NCI-H1105 treated with DMSO at 0.1 percent for 48 hours (cell line): ENCODE data around the gene MOCOS.
"Not testable (repeated sequence)": the region's sequence is repeated elsewhere in the genome, so short reads cannot be mapped to it uniquely, and the experiment has no call there.

ENCODE experiments used
- DNase-seq: peaks from one replicate; lab custom pipeline; 2025; lab: John Stamatoyannopoulos, UW

The MOCOS gene

DNA sequence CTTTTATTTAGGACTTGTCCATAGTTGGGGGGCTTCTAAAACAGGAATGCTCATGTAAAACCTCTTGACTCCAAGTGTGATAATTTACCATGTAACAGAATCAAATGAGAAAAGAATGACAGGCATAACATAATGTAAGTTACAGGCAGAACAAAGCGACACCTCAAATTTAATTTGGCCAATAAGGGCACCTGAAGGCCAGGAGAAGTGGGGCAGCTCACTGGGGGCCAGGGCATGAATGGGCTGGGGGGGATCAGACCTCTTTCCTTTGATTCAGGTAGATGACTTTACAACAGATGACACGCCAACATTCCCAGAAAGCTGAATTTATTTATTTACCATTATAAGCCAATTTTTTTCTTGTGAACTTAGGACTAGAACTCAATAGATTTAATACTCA lies 14.5 kb downstream of the MOCOS start:
- no peak for DNase-seq

DNA sequence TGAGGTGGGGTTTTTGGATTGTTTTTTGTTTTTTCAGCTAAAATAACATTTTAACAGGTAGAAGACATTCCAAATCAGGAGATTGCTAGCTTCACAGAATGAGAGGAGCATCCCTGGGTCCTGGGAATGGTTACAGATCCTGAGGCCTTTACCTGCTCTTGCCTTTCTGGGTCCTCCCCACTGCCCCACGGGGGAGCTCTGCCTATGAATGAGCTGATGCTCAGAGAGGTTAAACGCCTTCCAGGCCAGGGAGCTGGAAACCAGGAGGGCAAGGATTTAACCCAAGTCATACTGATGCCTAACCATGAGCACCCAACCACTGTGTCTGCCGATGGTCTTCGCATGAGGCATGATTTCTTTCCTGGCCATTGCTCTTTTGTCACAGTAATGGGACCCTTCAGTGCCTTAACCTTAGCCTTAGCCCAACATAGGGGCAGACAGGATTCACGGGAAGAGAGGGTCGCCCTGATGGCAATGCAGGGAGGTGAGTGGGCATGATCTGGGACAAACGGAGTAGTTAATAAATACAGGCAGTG lies 16.1 kb downstream of the MOCOS start:
- DNase-seq: no peak

DNA sequence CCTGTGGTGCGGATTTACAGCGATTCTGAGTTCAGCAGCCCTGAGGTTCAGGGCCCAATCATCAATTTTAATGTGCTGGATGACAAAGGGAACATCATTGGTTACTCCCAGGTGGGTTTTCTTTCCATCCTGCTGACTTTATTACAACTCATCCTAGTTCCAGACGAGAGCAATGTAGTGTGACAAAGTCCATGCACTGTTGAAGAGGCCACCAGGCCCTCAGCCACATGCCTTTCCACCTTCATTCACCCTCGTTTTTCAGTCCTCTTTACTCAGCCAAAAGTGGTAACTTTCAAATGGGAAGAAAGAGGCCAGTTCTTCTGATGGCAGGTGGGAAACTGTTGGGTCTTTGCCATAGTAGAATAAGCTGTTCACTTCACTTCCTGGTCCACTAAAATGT lies 17.9 kb downstream of the MOCOS start:
- DNase-seq: no peak

DNA sequence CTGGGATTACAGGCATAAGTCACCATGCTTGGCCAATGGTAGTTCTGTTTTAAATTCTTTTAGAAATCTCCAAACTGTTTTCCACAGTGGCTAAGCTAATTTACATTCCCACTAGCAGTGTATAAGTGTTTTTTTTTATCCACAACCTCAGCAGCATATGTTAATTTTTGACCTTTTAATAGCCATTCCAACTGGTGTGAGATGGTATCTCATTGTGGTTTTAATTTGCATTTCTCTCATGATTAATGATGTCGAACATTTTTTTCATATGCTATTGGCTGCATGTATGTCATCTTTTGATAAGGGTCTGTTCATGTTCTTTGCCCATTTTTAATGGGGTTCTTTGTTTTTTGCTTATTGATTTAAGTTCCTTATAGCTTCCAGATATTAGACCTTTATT lies 20.0 kb downstream of the MOCOS start:
- DNase-seq: no peak

DNA sequence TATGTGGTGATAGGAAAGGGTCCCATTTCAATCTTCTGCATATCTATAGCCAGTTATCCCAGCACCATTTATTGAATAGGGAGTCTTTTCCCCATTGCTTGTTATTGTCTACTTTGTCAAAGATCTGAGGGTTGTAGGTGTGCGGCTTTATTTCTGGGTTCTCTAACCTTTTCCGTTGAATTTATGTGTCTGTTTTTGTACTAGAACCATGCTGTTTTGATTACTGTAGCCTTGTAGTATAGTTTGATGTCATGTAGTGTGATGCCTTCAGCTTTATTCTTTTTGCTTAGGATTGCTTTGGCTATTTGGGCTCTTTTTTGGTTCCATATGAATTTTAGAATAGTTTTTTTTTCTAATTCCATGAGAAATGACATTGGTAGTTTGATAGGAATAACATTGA lies 20.7 kb downstream of the MOCOS start:
- not testable (repeated sequence) for DNase-seq

DNA sequence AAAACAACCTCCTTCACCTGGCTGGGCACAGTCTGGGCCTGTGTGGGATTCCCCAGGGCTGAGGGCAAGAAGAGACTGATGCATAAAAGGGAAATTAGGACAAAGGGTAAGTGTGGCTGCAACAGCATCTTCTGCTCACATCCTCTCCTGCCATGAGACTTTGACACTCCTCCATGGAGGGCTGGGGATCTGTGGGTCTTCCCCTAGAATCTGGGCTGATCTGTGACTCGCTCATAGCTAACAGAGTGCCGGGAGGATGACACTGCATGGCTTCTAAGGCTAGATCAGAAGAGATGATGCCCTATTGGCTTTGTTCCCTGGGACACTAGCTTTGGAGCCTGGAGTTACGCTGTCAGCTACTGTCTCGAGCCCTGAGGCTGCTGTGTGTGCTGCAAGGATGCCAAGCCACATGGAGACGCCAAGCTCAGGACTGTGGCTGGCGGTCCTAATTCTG lies 24.3 kb downstream of the MOCOS start:
- DNase-seq: no peak

DNA sequence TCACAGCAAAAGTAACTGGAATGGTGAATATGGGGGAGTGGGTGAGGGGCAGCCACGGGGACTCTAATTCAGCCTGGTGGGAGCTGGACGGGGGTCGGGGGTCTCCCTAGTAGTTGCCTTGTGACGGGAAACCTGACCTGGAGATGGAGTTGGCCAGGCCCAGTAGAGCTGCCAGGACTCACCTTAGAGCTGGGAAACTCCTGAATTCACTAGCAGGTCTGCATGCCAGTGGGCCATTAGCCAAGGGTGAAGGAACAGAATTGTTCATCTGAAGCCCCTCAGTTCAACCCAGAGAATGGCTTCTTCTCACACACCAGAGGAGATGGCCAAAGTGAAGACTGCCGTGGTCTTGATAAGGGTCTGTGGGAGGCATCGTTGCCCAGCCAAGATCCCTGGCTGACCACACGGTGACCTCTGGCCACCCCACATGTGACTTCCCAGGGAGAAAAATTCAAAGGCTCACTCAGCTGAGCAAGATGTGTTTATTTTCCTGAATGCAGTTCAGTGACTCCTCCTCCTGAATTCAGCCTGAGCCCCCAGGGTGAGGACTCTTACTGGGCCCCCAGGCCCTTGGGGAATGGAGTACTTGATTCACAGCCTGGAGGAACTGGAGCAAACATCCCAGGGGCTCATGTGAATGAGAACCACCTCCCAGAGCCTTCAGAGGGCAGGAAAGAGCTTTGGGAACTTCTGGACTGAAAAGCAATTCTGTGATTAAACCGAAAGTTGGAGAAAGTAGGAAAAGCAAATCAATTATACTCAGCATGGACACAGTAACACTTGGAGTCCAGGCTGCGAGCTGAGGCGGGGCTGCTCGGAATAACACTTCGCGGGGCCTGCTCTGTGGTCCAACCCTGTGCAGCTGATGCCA lies 25.2 kb downstream of the MOCOS start:
- no peak for DNase-seq

DNA sequence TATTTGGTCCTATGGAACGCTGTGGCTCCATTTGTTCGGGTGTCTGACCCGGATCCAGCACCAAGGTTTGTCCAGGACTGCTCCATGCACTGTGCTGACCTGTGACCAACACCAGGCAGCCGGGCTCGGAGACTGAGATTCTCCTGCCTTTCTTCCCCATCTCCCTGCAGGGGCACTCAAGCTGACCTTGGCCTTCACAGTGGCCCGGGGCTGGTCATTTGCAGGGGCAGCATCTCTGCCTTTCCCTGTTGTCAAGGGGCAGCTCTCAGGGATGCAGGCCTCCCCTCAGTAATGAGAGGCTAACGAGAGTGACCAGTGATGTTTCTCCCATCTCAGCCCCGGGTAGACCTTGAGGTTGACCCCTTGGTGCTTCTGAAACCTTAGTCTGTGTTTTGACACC lies 27.5 kb downstream of the MOCOS start:
- DNase-seq: no peak

DNA sequence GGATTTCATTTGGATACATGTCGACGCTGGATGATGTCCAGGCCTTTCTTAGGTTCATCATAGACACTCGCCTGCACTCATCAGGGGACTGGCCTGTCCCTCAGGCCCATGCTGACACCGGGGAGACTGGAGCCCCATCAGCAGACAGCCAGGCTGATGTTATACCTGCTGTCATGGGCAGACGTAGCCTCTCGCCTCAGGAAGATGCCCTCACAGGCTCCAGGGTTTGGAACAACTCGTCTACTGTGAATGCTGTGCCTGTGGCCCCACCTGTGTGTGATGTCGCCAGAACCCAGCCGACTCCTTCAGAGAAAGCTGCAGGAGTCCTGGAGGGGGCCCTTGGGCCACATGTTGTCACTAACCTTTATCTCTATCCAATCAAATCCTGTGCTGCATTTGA lies 28.3 kb downstream of the MOCOS start:
- no peak for DNase-seq

DNA sequence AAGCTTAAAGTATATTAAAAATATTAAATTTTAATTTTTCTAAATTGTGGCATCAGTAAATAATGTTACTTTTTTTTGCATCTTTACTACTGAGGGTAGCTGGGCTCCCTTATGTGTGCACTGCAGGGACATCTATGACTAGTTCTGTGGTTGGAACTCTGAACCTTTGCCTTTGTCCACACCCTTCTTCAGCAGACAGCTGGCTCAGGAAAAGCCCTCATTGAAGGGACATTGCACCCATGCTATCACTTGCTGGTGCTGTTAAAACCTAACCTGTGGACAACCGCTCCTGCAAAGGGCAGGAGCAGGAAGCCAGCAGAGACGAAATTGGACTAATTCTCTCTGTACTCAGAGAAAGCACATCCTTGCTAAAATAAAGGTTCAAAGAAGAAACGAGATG lies 30.1 kb downstream of the MOCOS start:
- DNase-seq: no peak

DNA sequence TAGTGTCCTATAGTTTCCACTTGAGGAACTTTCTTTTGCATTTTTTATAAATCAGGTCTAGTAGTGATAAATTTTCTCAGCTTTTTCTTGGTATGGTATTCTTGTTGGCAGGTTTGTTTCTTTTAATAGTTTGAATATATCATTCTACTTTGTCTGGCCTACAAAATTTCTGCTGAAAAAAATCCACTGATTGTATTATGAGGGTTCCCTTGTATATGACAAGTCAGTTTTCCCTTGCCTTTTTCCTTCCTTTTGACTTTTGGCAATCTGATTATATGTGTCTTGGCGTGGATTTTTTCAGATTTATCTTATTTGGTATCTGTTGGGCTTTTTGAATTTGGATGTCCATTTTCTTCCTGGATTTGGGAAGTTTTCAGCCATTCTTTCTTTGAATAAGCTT lies 41.9 kb downstream of the MOCOS start:
- no peak for DNase-seq

DNA sequence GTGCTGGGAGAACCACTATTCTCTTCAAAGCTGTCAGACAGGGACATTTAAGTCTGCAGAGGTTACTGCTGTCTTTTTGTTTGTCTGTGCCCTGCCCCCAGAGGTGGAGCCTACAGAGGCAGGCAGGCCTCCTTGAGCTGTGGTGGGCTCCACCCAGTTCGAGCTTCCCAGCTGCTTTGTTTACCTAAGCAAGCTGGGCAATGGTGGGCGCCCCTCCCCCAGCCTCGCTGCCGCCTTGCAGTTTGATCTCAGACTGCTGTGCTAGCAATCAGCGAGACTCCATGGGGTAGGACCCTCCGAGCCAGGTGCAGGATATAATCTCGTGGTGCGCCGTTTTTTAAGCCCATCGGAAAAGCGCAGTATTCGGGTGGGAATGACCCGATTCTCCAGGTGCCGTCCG lies 53.2 kb downstream of the MOCOS start:
- DNase-seq: not testable (repeated sequence)

DNA sequence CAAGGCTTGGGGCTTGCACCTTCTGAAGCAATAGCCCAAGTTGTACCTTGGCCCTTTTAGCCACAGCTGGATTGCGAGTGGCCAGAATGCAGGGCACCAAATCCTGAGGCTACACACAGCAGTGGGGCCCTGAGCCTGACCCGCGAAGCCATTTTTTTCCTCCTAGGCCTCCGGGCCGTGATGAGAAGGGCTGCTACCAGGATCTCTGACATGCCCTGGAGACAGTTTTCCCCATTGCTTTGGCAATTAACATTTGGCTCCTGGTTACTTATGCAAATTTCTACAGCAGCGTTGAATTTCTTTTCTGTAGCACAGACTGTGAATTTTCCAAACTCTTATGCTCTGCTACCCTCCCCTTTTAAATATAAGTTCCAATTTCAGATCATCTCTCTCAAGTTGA lies 54.5 kb downstream of the MOCOS start:
- no peak for DNase-seq

DNA sequence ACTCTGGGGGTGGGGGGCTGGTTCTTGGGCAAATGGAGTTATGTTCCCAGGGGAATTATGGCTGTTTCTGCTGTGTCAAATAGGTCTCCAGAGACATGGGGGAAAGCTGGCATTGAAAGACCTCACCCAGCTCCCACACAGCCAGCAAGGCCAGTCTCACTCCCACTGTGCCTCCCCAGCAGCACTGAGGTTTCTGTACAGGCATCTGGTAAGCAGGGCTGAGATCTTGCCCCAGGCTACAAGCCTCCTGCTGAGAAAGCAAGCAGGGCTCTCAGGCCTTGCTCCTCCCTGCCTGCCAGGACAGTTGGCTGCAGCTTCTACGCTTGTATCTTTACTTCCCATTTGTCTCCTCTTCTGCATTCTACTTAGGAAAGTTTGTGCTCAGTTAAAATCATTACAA lies 59.7 kb downstream of the MOCOS start:
- no peak for DNase-seq

DNA sequence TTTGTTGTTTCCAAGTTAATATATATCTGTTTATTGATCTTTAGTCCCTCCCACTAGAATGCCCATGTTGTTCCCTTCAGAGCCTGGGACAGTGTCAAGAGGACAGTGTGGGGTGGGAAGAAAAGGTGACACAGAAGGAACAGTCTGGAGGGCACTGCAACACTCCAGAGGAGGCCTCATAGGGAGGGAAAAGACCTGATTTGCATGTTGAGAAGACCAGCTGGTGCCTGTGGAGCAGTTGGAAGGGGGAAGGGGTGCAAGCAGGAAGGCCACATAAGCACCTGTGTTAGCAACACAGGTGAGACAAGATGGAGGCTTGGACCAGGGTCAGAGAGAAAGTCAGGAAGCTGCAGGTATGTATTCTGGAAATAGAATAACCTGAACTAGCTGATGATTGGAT lies 62.1 kb downstream of the MOCOS start:
- DNase-seq: no peak

DNA sequence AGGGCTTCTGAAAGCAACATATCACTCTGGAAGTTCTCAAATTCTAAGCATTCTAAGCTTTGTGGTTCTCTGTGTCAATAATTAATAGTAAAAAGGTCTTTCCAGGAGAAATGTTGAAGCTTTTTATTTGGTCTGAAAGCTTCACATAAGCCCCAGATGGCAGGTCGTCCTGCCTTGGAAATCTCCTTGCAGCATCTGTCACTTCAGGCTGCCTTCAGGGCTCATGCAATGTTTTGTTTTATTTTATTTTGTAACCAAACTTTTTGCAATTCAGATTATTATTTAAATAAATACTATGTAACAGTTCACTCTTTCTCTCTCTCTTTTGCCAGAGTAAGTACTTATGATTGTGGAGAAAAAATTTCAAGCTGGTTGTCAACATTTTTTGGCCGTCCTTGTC lies 63.5 kb downstream of the MOCOS start:
- no peak for DNase-seq

DNA sequence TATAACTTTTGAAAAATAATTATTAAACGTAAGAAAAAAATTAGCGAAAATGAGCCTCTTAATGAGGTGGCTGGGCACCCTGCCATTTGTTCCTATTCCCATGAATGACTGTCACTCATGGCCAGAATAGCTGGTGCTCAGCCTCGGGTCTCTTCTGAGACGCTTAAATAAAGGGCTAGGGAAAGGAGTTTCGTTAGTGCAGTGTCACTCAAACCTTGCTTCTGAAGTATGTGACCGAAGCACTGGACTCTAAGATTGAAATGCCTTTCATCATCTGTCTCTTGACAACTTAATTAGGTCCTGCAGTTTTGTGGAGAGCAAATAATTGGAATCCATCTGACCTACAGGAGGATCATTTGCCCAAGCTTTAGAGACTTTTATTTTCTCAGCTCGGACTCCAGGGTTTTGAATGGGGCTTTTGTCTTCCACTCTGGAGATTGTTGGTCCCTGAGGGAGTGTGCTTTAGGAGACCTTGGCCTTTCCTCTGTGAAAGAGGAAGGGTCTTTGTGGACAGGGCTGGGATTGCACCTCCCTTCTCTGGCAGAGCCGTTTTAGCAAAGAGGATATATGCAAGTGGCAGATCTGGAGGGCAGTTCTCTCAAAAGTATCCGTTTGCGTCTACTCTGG lies 67.9 kb downstream of the MOCOS start:
- DNase-seq: no peak

DNA sequence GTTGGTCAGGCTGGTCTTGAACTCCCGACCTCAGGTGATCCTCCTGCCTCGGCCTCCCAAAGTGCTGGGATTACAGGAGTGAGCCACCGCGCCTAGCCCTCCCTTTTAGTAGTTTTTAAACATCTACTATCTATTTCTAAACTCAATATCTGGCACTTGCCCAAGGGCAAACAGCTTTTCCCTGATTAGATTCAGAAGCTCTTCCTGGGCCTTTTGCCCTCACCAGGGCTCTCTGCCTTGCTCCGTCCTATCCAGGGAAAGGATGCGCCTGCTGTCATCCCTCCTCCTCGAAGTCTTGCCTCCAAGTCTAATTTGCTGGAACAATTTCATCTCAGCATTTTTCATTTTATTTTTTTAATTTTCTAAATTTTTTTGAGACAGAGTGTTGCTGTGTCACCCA lies 68.8 kb downstream of the MOCOS start:
- DNase-seq: no peak

DNA sequence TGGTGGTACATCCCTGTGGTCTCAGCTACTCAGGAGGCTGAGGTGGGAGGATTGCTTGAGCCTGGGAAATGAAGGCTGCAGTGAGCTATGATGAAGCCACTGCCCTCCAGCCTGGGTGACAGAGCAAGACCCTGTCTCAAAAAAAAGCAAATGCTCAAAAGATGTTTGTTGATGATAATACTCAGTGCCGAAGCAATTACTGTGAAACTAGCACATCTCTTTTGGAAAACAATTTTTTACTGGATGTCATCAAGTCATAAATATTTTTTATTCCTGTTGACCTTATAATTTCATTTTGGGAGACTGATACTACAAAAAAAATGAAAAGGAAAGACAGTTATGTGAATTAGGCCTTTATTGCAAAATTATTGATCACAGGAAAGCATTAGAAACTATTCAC lies 75.7 kb downstream of the MOCOS start:
- no peak for DNase-seq

DNA sequence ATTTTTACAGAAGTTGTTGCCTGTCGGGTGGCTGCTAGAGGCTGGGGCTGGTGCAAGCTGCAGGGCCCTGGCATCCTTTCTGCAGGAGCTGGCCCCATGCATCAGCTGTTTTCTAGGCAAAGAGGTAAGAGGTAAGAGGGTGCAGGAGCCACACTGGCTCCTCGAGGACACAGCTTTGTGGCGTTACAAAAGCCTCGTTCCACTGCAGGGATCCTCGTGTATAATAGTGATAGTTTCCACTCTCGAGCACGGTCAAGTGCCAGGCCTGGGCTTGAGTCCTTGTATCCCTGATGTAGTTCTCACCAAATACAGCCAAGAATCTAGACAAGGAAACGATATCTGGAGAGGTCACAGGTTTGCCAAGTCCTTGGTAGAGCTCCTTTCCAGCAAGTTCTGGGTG lies 77.0 kb downstream of the MOCOS start:
- DNase-seq: no peak

DNA sequence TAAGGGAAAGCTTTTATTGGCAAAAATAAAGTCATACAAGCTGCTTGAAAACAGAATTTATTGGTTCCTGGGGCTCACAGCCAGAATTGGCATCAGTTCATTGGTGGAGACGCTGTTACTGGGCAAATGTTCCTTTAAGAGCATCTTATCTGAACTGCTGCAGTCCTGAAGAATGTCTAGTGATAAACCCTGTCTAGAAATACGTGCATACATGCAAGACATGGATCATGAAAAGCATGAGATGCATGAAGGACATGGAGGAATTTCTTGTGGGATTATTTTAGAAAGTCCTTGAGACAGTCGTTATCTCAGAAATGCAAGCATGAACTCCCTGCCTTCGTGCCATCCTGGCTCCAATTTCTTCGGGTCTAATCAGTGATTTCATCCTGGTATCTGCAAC lies 77.7 kb downstream of the MOCOS start:
- no peak for DNase-seq

DNA sequence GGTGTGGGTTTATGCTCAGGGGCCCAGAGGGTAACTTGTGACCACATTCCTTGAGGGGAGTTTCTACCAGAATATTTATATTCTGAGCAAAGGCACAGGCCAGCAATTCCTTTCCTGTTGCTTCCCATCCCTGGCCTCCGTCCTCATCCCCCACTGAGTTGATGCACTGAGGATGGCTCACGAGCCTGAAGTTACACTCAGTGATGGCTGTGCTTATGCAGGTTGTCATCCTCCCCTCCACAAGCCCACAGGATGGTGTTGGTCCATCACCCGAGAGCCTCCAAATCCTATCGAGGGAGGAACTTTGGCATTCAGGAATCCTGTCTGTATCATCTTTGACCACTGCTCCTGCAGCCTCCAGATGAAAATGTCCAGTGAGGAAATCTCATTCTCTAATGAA lies 81.9 kb downstream of the MOCOS start:
- DNase-seq: no peak

DNA sequence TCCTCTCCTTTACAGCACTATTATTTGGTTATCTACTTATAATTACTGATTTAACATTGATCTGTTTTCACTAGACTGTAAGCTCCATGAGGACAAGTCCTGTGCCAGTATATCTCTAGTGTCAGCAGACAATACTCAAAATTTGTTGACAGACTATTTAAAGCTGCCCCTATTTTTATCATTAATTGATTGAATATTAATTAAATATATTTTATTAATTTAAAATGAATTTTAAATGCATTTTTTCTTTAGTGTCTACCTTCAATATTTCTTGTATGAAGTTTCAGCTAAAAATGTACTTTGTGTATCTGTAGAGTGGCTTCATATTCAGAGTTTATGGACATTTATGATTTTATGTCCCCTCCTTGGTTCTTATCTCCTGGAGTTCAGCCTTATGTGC lies 83.9 kb downstream of the MOCOS start:
- DNase-seq: no peak

DNA sequence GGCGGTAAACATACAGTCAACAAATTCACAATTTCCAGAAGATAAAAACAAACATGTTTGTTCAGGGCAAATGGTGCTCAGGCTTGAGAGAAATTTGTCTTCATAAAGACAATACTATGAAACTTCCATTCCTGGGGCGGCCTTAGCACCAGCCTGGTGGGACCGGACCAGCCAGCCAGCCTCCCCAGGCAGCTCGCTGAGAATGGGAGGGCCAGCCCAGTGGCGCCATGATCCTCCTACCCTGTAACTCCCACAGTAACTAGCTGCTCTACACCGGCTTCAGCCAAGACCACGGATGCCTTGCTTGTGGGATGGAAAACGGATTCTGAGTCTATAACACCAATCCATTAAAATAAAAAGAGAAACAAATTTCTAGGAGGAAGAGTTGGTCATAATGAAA lies 86.0 kb downstream of the MOCOS start:
- DNase-seq: no peak
